Gastrocnemius medialis (tissue), 4 donors: Measurements from ENCODE around the gene DCAF10. TPM values are rescaled to one million over a fixed set of nuclear protein-coding genes. Genes with fewer than 3 reads are reported as not detected.
"Not testable (repeated sequence)": the region's sequence is repeated elsewhere in the genome, so short reads cannot be mapped to it uniquely, and the experiment has no call there.

Source experiments
- ATAC-seq, 2 donors: fragments of 150-250 bp; one replicate each; pipeline ENCODE4 v1.9.1; 2016
- DNase-seq, 2 donors: peaks; one replicate each; pipeline ENCODE4 v3.0.0-alpha.2; 2019
- H3K27ac ChIP-seq, 4 donors: fragments of 200-600 bp; sonication (generic); 1 replicate in 1 of 4; 2 replicates in 3 of 4; pipeline ENCODE4 v1.5.1; 2016 to 2018; ENCODE audit warnings: mild to moderate bottlenecking in 2 of 4, moderate library complexity in 1 of 4
- H3K27me3 ChIP-seq, 3 donors: fragments of 200-600 bp; sonication (generic) in 2 of 3; 1 replicate in 1 of 3; 2 replicates in 2 of 3; pipeline versions ENCODE4 v1.5.1 to v1.6.0; 2016 to 2019; ENCODE audit warnings: mild to moderate bottlenecking in 1 of 3, moderate library complexity in 1 of 3
- H3K36me3 ChIP-seq, 2 donors: fragments of 200-600 bp; sonication (generic) in 1 of 2; one replicate each; pipeline ENCODE4 v1.5.1; 2017 to 2018
- H3K4me1 ChIP-seq, 2 donors: fragments of 200-600 bp; sonication (generic) in 1 of 2; one replicate each; pipeline ENCODE4 v1.5.1; 2016 to 2017; ENCODE audit warnings: mild to moderate bottlenecking in 2 of 2
- H3K4me3 ChIP-seq, 4 donors: fragments of 200-600 bp; sonication (generic) in 3 of 4; 1 replicate in 1 of 4; 2 replicates in 3 of 4; pipeline ENCODE4 v1.5.1; 2016 to 2019; ENCODE audit warnings: mild to moderate bottlenecking in 2 of 4
- H3K9me3 ChIP-seq, 3 donors: fragments of 200-600 bp; sonication (generic) in 2 of 3; 1 replicate in 1 of 3; 2 replicates in 2 of 3; pipeline ENCODE4 v1.5.1; 2016 to 2019
- CTCF ChIP-seq, 5 experiments: fragments of 450-650 bp in 3 of 5; fragments of 200-600 bp in 2 of 5; sonication (generic) in 2 of 5; IDR thresholded peaks in 4 of 5; conservative IDR thresholded peaks in 1 of 5; 1 replicate in 4 of 5; 2 replicates in 1 of 5; pipeline ENCODE4 v1.5.1; 2016 to 2019; ENCODE audit warnings: antibody characterized with exemption in 5 of 5, mild to moderate bottlenecking in 3 of 5, moderate library complexity in 3 of 5
- POLR2A ChIP-seq, 2 donors: fragments of 450-650 bp; IDR thresholded peaks; one replicate each; pipeline ENCODE4 v1.6.1; 2017; ENCODE audit warnings: antibody characterized with exemption in 2 of 2, mild to moderate bottlenecking in 2 of 2, moderate library complexity in 2 of 2
- in situ Hi-C, 4 donors: fragments of 200-750 bp; cut with MboI; loops; one replicate each; pipeline versions ENCODE4 v1.15.0 to v1.8.0; 2017; ENCODE audit warnings: low sequenced_read_pairs in 4 of 4
- intact Hi-C: fragments of 100-400 bp; cut with DNase I; formaldehyde crosslinking; loops from one replicate; pipeline ENCODE4 v1.15.1; 2023; ENCODE audit warnings: low total_unique reads
- total RNA-seq, 4 donors: library from RNA; depleted of rRNA; stranded (reverse); fragments of >200 nt; gene quantifications; one replicate each; pipeline versions ENCODE4 v1.1.0 to v1.2.3, GENCODE V29; 2016

DCAF10 gene
- total RNA-seq, 4 donors from 2014 or later, result 11.0 to 24.5 (median 17.0) TPM

- Histone ChIP-seq H3K4me3 (peak within 1 kb of the TSS; percentile 75 to 98 (median 88)), H3K9me3 (no peaks in the 10 kb centered on the region), H3K36me3 (no peaks in the 10 kb centered on the region), H3K4me1 (peaks cover 3 to 14% of the 10 kb centered on the region in 2 donors), H3K27ac (peak within 1 kb of the TSS; percentile 79 to 88 (median 84)), H3K27me3 (no peaks in the 10 kb centered on the region)
- in situ Hi-C loops (loop anchor here in 1 of 4 donors (25.0 kb wide), 1 partner anchor 659 kb away; the partner anchor contains the start of gene IGFBPL1), intact Hi-C loops (loop anchor here (2.0 to 5.0 kb wide), 2 partner anchors 31 to 171 kb away; partner anchors contain the start of gene EXOSC3)
- peak in 1 of 2 donors; percentile 32 for TF ChIP-seq POLR2A (IDR thresholded peaks at IDR 0.05)
- TF ChIP-seq CTCF (IDR thresholded peaks at IDR 0.05 in 4 of 5, conservative IDR thresholded peaks at IDR 0.05 in 1 of 5), result peak in 1 of 5 experiments; percentile 25
- ATAC-seq (peak; percentile 92 to 93), DNase-seq (peak; percentile 42 to 61)
Observed at GRCh38 chr9:37753489-37754190, 47.0 kb upstream of the DCAF10 start, which contains the start of gene TRMT10B. TSS of gene TRMT10B (plus strand) at chr9:37753805. CDS start at chr9:37761932, 8,127 bp downstream.

- peaks cover 0 to 11% of the 10 kb centered on the region in 2 donors for H3K4me1 ChIP-seq
- TF ChIP-seq POLR2A (IDR thresholded peaks at IDR 0.05) (no peak), CTCF (IDR thresholded peaks at IDR 0.05 in 4 of 5, conservative IDR thresholded peaks at IDR 0.05 in 1 of 5) (no peak)
- intact Hi-C loops, result no loop called here
- no peak for DNase-seq
- no peaks in the 10 kb centered on the region for H3K36me3 ChIP-seq
- H3K4me3 ChIP-seq, result no peak overlapping the region
- in situ Hi-C loops, result loop anchor here in 1 of 4 donors (25.0 kb wide), 1 partner anchor 654 kb away; the partner anchor contains the start of gene IGFBPL1
- H3K27me3 ChIP-seq, result no peaks in the 10 kb centered on the region
- H3K27ac ChIP-seq, result no peak overlapping the region
- no peak for ATAC-seq
- H3K9me3 ChIP-seq, result no peaks in the 10 kb centered on the region
Observed at GRCh38 chr9:37758747-37759146, 41.9 kb upstream of the DCAF10 start.

GRCh38 chr9:37760416-37761161 lies 40.0 kb upstream of the DCAF10 start:
- Histone ChIP-seq H3K4me3 (no peak overlapping the region), H3K27me3 (no peaks in the 10 kb centered on the region), H3K27ac (no peak overlapping the region), H3K4me1 (no peaks in the 10 kb centered on the region), H3K9me3 (no peaks in the 10 kb centered on the region), H3K36me3 (peaks cover 0 to 6% of the 10 kb centered on the region in 2 donors)
- in situ Hi-C loops (loop anchor here in 1 of 4 donors (25.0 kb wide), 1 partner anchor 652 kb away; the partner anchor contains the start of gene IGFBPL1), intact Hi-C loops (no loop called here)
- ATAC-seq (no peak), DNase-seq (no peak)
- TF ChIP-seq POLR2A (IDR thresholded peaks at IDR 0.05) (no peak), CTCF (IDR thresholded peaks at IDR 0.05 in 4 of 5, conservative IDR thresholded peaks at IDR 0.05 in 1 of 5) (no peak)

GRCh38 chr9:37761511-37761910 lies 39.1 kb upstream of the DCAF10 start:
- H3K9me3 ChIP-seq, result no peaks in the 10 kb centered on the region
- no peak overlapping the region for H3K27ac ChIP-seq
- H3K27me3 ChIP-seq, result no peaks in the 10 kb centered on the region
- H3K36me3 ChIP-seq, result peaks cover 0 to 6% of the 10 kb centered on the region in 2 donors
- no peaks in the 10 kb centered on the region for H3K4me1 ChIP-seq
- no peak overlapping the region for H3K4me3 ChIP-seq
- in situ Hi-C loops (loop anchor here in 1 of 4 donors (25.0 kb wide), 1 partner anchor 651 kb away; the partner anchor contains the start of gene IGFBPL1), intact Hi-C loops (no loop called here)
- TF ChIP-seq CTCF (IDR thresholded peaks at IDR 0.05 in 4 of 5, conservative IDR thresholded peaks at IDR 0.05 in 1 of 5), result no peak
- no peak for TF ChIP-seq POLR2A (IDR thresholded peaks at IDR 0.05)
- ATAC-seq (no peak), DNase-seq (no peak)

- H3K4me1 ChIP-seq, ATAC-seq, intact Hi-C loops, H3K27me3 ChIP-seq, H3K27ac ChIP-seq, DNase-seq, H3K4me3 ChIP-seq, H3K9me3 ChIP-seq: not testable (repeated sequence)
- H3K36me3 ChIP-seq, result peaks cover 0 to 11% of the 10 kb centered on the region in 2 donors
- in situ Hi-C loops, result loop anchor here in 1 of 4 donors (25.0 kb wide), 1 partner anchor 647 kb away; the partner anchor contains the start of gene IGFBPL1
Observed at GRCh38 chr9:37765263-37765662, 35.3 kb upstream of the DCAF10 start.
